Coronary artery (tissue), 2 donors: ENCODE results near the gene TOX2.

ENCODE experiments used
- DNase-seq: peaks from one replicate; pipeline ENCODE4 v3.0.0-alpha.2; 2017; ENCODE audit warnings: low spot score
- H3K27ac ChIP-seq, 2 donors: fragments of 200-600 bp; sonication (generic); one replicate each; pipeline ENCODE4 v1.5.1; 2016 to 2019
- H3K4me3 ChIP-seq: fragments of 200-600 bp; sonication (generic); 2 replicates; pipeline ENCODE4 v1.5.1; 2016; ENCODE audit warnings: mild to moderate bottlenecking, moderate library complexity
- CTCF ChIP-seq: fragments of 200-600 bp; sonication (generic); IDR thresholded peaks from one replicate; pipeline ENCODE4 v1.5.1; 2019; ENCODE audit warnings: antibody characterized with exemption

TOX2 gene

GRCh38 chr20:43943725-43944124, 29.1 kb downstream of the TOX2 start:
- Histone ChIP-seq H3K4me3 (no peak overlapping the region), H3K27ac (no peak overlapping the region)
- DNase-seq: no peak
- no peak for TF ChIP-seq CTCF

GRCh38 chr20:43944653-43945235, 30.1 kb downstream of the TOX2 start:
- no peak overlapping the region for H3K27ac ChIP-seq
- DNase-seq: no peak
- no peak for TF ChIP-seq CTCF
- no peak overlapping the region for H3K4me3 ChIP-seq

- Histone ChIP-seq H3K27ac (no peak overlapping the region), H3K4me3 (no peak overlapping the region)
- DNase-seq: no peak
- TF ChIP-seq CTCF: no peak
Measured at GRCh38 chr20:43945391-43946205, 30.9 kb downstream of the TOX2 start.

- Histone ChIP-seq H3K27ac (no peak overlapping the region), H3K4me3 (no peak overlapping the region)
- TF ChIP-seq CTCF: no peak
- no peak for DNase-seq
Measured at GRCh38 chr20:43946206-43946491, 31.5 kb downstream of the TOX2 start.

GRCh38 chr20:43946659-43947315, 32.1 kb downstream of the TOX2 start:
- H3K27ac ChIP-seq: no peak overlapping the region
- no peak for DNase-seq
- no peak for TF ChIP-seq CTCF
- H3K4me3 ChIP-seq: no peak overlapping the region

- no peak overlapping the region for H3K27ac ChIP-seq
Measured at GRCh38 chr20:43947316-43947710, 32.7 kb downstream of the TOX2 start.

More at GRCh38 chr20:43947316-43947710, 32.7 kb downstream of the TOX2 start:
- no peak for DNase-seq
- no peak overlapping the region for H3K4me3 ChIP-seq
- TF ChIP-seq CTCF: no peak
